OCI-LY7 (cell line): Measurements from ENCODE around the gene MAP3K15.

Experiments used
- EZH2phosphoT487 ChIP-seq: fragments of 200-600 bp; sonication (generic); IDR thresholded peaks from 2 replicates; pipeline ENCODE4 v1.6.1; 2018; ENCODE audit warnings: low read depth, borderline replicate concordance, mild to moderate bottlenecking, mixed run types, antibody characterized with exemption, low read length, moderate library complexity, mixed read lengths
- TF ChIP-seq, protein P1 (sequence below): fragments of 200-600 bp; sonication (generic); conservative IDR thresholded peaks from 2 replicates; pipeline ENCODE4 v1.5.1; 2014; ENCODE audit warnings: mild to moderate bottlenecking, antibody characterized with exemption, low read length, moderate library complexity, mixed read lengths

DNA sequence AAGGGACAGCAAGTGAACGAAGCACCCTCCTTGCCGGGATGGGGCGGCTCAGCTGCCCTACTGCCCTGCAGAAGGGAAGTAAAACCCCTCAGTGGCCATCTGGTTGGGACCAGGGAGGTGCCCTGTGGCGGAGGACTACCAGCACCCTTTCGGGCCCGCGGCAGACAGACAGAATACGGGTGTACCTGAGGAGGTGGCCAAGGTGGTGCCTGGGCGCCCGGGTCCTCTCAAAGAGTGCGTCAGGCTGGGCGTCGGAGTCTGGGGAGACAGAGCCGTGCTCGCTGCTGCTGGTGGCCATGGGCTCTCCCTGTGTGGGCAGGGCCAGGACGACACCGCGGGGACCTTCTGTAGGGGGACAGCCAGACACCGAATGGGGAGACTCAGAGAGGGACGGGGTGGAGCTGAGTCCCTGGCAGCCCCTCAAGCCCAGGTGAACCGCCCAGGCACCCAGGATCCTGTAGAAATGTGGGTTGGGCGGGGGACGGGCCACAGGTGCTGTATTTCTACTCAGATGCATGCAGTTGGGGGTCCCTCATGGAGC lies 141.9 kb downstream of the MAP3K15 start:
- TF ChIP-seq, protein P1, sequence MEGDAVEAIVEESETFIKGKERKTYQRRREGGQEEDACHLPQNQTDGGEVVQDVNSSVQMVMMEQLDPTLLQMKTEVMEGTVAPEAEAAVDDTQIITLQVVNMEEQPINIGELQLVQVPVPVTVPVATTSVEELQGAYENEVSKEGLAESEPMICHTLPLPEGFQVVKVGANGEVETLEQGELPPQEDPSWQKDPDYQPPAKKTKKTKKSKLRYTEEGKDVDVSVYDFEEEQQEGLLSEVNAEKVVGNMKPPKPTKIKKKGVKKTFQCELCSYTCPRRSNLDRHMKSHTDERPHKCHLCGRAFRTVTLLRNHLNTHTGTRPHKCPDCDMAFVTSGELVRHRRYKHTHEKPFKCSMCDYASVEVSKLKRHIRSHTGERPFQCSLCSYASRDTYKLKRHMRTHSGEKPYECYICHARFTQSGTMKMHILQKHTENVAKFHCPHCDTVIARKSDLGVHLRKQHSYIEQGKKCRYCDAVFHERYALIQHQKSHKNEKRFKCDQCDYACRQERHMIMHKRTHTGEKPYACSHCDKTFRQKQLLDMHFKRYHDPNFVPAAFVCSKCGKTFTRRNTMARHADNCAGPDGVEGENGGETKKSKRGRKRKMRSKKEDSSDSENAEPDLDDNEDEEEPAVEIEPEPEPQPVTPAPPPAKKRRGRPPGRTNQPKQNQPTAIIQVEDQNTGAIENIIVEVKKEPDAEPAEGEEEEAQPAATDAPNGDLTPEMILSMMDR, result no peak
- no peak for TF ChIP-seq EZH2phosphoT487
